Endometrial microvascular endothelial cells (primary cell): Measurements from ENCODE around the gene RSPH9. TPM values are rescaled to one million over a fixed set of nuclear protein-coding genes. Genes with fewer than 3 reads are reported as not detected.

Experiments used
- in situ Hi-C: cut with HindIII; loops from 2 replicates; pipeline ENCODE4 v1.10.0; 2017; ENCODE audit warnings: low sequenced_read_pairs, low pct_unique_long_range_greater_than_20kb; ENCODE audit errors: inconsistent ontology term
- total RNA-seq: library from RNA; depleted of rRNA; stranded (reverse); fragments of >200 nt; gene quantifications from one replicate; pipeline ENCODE4 v1.2.3, GENCODE V29; 2015; ENCODE audit errors: inconsistent ontology term

Gene RSPH9, protein sequence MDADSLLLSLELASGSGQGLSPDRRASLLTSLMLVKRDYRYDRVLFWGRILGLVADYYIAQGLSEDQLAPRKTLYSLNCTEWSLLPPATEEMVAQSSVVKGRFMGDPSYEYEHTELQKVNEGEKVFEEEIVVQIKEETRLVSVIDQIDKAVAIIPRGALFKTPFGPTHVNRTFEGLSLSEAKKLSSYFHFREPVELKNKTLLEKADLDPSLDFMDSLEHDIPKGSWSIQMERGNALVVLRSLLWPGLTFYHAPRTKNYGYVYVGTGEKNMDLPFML
- not detected for total RNA-seq

DNA sequence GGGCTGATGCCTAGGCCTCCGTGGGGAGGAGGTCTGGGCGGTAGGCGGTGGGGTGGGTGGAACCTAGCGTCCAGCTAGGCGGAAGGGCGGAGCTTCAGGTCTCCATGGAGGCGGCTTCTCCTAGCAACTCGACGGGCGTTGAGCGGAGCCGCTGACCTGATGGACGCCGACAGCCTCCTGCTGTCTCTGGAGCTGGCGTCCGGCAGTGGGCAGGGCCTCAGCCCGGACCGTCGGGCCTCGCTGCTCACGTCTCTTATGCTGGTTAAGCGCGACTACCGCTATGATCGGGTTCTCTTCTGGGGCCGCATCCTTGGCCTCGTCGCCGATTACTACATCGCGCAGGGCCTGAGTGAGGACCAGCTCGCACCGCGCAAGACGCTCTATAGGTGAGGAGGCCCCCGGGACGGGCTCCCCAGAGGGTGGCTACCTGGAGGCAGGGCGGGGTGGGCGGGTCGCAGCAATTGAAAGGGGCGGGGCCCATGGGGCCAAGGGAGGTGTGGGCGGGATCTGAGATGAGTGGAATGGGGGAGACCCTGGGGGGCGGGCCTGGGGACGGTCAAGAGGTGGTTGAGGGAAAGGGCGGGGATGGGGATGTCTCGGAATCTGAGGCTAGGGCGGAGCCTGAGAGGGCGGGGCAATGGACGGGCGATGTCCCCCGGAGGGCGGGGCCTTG, at the start of gene RSPH9:
Gene RSPH9, plus strand, starts transcription at position 97 of the 673 bp plus-strand sequence. Its CDS starts 63 bp downstream, at position 160.
- in situ Hi-C loops = no loop called here

DNA sequence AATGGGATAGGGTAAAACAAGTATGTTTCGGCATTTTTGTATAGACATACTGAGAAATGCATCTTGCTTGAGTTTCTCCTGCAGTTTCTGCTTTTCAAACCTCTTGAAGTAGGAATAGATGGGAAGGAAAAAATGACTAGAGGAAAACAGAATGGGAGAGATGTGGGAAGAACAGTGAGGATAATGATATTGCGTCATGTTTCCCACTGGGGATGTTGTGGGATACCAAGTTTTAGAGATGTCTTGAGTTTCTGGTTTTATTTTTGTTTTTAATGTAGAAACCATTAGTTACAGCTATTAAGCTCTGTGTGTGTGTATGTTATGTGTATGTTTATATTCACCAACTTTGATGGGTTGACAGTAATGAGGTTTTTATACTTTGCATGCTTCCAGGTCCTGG, 44.2 kb upstream of the RSPH9 start:
- in situ Hi-C loops = no loop called here

DNA sequence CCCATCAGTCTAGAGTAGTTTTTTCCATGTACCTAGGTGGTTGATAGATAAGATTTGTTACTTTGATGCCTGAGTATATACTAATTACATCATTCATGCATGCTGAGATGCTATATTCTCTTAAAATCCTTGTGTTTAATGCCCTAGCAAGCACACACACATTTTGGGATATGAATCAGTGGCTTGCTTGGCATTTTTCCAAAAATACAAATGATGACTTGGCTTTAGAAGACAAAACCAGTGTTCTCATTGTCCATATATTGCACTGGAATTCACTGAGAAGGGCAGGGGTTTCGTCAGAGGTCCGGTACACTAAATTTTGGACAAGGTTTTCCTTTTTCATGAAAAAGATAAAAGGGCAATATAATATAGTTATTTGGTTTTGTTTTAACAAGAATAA, 40.7 kb upstream of the RSPH9 start:
- in situ Hi-C loops = no loop called here

DNA sequence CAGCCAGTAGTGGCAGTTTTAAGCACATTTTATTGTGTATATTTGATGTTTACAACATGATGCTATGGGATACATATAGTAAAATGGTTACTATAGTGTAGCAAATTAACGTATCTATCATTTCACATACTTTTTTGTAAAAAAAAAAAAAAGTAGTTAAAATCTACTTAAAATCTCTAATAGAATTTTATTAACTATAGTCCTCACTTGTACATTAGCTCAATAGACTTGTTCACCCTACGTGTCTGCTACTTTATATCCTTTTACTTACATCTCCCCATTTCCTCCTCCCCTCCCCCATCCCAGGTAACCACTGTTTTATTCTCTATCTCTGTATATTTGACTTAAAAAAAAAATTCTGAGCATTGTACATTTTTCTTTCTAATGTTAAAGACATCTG, 38.8 kb upstream of the RSPH9 start:
- in situ Hi-C loops = no loop called here

DNA sequence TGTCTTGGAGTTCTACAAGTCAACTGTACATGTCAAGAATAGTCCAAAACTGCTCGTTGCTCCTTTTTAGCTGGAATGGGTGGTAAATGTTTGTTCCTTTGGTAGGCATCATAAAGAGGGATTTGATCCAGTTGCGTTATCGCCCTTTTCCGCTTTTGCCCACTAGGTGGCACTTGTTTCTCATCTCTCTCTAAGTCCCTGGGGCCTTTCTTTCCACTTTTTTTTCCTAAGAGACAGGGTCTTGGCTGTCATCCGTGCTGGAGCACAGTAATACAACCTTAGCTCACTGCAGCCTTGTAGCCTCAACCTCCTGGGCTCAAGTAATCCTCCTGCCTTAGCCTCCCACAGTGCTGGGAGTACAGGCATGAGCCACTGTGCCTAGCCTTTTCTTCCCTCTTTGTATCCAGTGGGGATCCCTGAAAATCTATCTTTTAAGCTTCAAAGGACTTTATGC, 36.5 kb upstream of the RSPH9 start:
- in situ Hi-C loops = no loop called here

DNA sequence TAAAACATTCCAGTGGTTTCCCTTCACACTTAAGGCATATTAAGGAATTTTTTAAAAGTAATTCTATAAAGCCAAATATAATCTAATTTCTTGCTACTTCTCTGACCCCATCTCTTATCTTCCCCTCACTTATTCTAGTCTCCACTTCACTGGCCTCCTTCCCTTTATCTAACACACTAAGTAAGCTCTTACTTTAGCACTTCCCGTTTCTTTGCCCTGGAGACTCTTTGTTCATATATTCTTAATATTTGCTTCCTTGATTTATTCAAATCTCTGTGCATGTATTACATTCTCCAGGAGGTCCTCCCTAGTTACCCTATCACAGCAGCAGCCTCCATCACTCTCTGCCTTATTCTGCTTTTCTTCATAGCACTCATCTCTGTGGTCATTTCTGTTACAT, 36.0 kb upstream of the RSPH9 start:
- in situ Hi-C loops = no loop called here

DNA sequence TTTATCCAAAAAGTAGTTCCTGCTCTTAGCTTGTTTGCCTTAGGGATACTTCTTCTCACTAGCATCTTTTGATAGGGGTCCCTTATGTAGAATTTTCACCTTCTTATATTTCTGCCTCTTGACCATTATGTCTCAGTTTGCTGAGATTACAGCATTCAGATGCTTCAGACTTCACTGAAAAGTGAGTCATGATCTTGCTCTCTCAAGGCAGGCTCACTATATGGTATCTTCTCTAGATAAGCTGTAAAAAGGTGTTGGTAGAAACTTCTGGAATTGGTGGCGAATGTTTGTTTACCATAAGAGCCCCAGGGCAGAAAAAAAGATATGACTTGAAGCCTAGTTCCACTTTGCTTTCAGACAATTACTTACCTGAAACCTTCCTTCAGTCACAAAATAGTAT, 35.4 kb upstream of the RSPH9 start:
- in situ Hi-C loops = no loop called here

DNA sequence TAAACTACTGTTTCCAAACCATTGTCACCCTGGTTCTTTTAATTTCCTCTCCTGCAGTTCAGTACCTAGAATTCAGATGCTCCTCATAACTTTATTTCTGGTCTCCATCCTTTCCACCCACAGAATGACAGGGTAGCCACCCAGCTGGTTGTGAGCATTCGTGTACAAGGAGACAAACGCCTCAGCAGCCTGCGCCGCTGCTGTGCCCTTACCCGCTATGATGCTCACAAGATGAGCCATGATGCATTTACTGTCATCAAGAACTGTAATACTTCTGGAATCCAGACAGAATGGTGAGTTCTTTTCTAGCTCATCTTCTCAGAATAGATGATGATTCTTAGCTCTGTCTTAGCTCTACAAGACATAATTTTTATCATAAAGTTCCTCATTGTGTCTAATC, 34.4 kb upstream of the RSPH9 start:
- in situ Hi-C loops = no loop called here

DNA sequence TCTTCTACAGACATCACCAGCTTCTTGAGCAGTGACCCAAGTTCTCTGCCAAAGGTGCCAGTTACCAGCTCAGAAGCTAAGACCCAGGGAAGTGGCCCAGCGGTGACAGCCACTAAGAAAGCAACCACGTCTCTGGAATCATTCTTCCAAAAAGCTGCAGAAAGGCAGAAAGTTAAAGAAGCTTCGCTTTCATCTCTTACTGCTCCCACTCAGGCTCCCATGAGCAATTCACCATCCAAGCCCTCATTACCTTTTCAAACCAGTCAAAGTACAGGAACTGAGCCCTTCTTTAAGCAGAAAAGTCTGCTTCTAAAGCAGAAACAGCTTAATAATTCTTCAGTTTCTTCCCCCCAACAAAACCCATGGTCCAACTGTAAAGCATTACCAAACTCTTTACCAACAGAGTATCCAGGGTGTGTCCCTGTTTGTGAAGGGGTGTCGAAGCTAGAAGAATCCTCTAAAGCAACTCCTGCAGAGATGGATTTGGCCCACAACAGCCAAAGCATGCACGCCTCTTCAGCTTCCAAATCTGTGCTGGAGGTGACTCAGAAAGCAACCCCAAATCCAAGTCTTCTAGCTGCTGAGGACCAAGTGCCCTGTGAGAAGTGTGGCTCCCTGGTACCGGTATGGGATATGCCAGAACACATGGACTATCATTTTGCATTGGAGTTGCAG, 31.0 kb upstream of the RSPH9 start:
- in situ Hi-C loops = no loop called here

DNA sequence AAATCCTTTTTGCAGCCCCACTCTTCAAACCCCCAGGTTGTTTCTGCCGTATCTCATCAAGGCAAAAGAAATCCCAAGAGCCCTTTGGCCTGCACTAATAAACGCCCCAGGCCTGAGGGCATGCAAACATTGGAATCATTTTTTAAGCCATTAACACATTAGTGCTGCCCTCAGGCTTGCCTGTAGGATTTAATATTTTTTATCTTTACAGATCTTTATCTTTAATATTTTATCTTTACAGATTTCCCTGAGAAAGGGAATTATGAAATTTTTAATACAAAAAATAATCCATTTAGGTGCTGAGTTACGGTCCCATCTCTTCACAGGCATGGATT, 30.5 kb upstream of the RSPH9 start:
- in situ Hi-C loops = no loop called here

DNA sequence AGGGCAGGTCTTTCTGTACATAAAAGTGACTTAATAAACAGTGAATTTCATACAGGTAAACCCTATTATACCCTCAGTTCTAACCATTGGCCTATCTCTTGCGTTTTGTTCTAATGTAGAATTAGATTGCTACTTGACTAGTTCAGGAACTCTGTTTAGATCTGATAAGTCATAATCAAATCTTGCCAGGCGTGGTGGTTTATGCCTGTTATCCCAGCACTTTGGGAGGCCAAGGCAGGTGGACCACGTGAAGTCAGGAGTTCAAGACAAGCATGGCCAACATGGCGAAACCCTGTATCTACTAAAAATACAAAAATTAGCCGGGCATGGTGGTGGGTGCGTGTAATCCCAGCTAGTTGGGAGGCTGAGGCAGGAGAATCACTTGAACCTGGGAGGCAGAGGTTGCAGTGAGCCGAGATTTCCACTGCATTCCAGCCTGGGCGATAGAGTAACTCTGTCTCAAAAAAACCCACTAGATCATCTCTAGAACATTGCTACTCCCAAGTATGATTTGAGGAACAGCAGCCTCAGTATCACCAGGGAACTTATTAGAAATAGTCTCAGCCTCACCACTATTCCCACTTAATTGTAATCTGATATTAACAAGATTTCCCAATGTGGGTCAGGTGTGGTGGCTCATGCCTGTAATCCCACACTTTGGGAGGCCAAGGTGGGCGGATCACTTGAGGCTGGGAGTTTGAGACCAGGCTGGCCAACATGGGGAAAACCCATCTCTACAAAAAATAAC, 27.9 kb upstream of the RSPH9 start:
- in situ Hi-C loops = no loop called here

DNA sequence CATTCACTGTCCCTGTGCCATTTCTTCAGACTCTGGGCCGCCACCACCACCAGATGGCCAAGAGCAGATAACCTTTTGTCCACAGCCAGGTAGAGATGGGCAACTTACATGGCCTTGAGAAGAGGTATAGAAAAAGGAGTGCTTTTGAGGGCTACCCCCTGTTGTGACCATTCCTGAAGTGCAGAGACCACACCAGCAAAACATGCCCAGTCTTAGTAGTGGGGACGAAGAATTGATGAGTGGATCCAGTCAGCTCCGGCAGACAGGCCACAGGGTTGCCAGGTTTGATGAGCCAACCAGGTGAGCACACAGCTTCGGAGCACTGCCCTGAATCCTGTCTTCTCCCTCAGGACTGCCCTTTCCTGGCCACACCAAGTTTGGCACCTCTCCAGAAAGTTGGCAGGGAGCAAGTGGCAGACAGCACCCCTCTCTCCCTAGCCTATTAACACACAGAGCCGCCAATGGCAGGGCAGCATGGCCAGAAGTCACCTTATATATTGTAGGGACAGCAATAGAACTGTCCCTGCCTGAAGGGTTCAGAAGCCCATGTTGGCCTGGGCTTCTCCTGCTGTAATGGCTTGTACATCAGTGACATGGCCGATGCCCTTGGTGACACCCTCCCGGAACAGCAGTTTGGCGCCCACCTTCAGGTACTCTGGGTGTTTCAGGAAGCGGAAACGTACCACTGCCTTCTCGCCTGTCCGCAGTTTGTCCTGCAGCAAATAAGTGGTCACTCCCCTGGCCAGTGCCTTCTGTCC, 23.6 kb upstream of the RSPH9 start:
- in situ Hi-C loops = no loop called here

DNA sequence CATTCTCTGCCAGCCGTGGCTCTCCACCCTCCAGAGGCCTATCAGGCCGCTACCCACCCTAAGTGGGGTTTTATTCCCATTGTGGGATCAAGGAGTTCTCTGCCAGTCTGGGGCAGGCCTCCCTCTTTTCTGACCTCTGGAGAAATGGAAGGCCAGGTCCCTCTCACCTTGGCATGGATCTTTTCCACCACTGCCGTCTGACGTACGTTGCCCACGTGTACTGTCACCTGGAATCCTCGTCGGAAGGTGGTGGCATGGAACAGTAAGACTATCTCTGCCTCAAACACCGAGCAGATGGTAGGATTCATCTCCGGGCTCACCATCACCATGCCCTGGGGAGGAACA, 23.0 kb upstream of the RSPH9 start:
- in situ Hi-C loops = no loop called here

DNA sequence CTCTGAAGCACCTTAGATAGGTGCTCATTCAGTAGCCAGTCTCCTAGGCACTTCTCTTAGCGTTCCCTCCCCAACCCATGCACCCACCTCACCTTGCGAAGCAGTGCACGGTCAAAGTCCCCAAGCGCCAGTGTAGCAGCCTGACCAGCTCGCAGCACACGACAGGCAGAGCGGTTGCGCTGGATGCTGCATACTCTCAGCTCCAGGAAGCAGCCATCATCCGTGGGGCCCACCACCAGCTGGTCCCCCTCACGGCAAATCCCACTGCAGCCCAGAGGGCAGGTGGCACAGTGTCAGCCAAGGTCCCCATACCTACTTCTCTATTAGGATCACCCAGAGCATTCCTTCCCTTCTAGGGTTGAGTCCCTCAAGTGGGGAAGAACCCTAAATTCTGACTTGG, 22.3 kb upstream of the RSPH9 start:
- in situ Hi-C loops = no loop called here

DNA sequence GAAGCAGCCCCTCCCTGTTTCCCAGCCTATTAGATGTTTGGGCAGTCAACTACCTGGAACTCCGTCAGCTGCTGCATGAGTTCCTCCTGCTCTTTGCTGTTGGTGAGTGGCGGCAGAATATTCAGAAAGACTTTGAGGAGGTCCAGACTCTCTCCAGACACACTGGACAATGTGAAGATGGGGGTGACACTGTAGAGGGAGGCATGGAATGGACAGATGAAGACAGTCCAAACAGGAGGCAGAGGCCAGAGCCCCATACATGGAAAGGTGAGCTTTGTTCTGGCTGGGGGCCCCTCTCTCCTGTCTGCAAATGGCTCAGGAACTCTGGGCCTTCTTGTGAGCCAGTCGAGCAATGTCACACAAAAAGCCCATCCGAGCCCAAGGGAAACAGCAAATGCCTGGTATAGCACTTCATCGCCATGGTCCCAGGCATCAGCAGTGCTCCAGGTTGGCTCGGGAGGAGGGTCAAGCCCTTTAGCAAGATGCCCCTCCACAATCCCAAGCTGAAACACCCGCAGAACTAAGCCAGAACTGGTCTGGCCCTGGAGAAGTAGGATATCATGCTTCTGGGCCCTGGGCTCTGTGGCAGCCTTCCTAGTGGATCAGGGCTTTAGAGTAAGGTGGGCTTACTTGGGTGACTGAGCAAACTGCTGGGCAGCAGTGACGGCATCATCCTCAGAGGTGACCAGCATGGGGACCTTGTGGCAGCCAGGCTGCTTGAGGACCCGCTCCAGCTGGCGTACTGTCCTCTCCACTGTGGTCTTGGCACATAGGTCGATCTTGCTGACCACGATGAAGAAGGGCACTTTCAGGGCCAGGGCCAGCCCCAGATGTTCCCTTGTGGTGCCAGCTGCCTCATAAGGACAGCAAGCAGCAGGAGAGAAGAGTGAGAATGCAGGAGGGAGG, 20.7 kb upstream of the RSPH9 start:
- in situ Hi-C loops = no loop called here

DNA sequence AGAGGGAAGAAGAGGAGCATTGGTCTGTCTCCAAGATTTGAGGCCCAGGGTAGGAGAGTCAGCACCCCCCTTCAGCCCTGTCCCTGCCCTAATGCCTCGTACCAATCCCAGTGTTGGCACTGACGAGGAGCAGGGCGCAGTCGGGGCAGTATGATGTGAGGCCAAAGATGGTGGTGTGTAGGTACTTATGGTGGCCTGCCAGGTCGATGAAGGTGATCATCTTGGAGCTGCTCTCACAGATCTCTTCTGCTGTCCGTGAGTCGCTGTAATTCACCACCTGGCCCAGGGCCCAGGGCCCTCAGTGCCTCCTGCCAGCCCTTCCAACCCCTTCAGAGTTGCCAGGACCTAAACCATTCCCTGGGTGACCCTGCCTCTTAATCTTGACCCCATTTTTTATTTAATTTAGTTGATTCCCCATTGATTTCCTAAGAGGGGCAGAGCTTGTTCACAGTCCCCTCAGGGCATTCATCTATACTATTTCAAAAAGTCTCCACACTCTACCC, 20.0 kb upstream of the RSPH9 start:
- in situ Hi-C loops = no loop called here

DNA sequence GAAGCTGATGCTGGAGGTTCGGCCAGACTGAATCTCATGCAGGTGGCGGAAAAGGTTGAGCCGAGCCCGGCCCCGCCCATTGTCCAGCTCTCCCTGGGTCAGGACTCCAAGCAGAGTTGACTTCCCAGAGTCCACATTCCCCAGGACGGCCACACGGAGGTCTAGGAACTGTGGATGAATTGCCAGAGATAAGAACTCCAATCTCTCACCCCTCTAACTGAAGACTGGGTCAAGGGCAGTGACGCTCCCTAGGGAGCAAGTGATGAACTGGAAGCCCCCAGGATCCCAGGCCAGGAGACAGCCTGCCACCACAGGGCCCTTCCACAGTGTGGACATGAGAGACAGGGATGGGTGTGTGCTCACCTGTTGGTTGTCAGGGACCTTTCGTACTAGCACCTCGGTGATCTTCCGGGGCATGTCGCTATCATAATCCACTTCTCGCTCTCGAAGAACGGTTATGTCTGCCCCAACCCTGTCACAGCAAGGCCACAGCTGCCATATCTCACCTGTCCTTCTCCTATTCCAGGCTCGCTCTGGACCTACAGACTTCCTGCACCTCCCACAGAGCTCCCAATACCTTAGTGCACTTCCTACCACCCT, 19.3 kb upstream of the RSPH9 start:
- in situ Hi-C loops = no loop called here
